Uterus (tissue), 4 donors: ENCODE data around the gene KRTAP10-12. TPM values are rescaled to one million over a fixed set of nuclear protein-coding genes. Genes with fewer than 3 reads are reported as not detected.
"Not testable (repeated sequence)": the region's sequence is repeated elsewhere in the genome, so short reads cannot be mapped to it uniquely, and the experiment has no call there.

Experiments
- DNase-seq, 2 donors: peaks; one replicate each; pipeline ENCODE4 v3.0.0-alpha.2; 2019 to 2020
- H3K27ac ChIP-seq, 2 donors: fragments of 200-600 bp; sonication (generic); 1 replicate in 1 of 2; 2 replicates in 1 of 2; pipeline ENCODE4 v1.5.1; 2016 to 2018
- H3K27me3 ChIP-seq, 2 donors: fragments of 200-600 bp; sonication (generic); one replicate each; pipeline ENCODE4 v1.5.1; 2018 to 2019; ENCODE audit warnings: control low read depth in 1 of 2
- H3K36me3 ChIP-seq, 2 donors: fragments of 200-600 bp; sonication (generic); one replicate each; pipeline ENCODE4 v1.5.1; 2019; ENCODE audit warnings: control low read depth in 1 of 2
- H3K4me1 ChIP-seq, 2 donors: fragments of 200-600 bp; sonication (generic); one replicate each; pipeline ENCODE4 v1.5.1; 2018 to 2019; ENCODE audit warnings: control low read depth in 1 of 2
- H3K4me3 ChIP-seq, 2 donors: fragments of 200-600 bp; sonication (generic); 1 replicate in 1 of 2; 2 replicates in 1 of 2; pipeline ENCODE4 v1.5.1; 2018 to 2019; ENCODE audit warnings: mild to moderate bottlenecking in 1 of 2
- H3K9me3 ChIP-seq, 2 donors: fragments of 200-600 bp; sonication (generic); one replicate each; pipeline ENCODE4 v1.5.1; 2019; ENCODE audit warnings: control low read depth in 1 of 2
- POLR2A ChIP-seq, 2 donors: fragments of 450-650 bp; IDR thresholded peaks; one replicate each; pipeline ENCODE4 v1.6.1; 2016; ENCODE audit warnings: antibody characterized with exemption in 2 of 2, mild to moderate bottlenecking in 1 of 2, moderate library complexity in 1 of 2
- intact Hi-C: fragments of 100-400 bp; cut with DNase I; formaldehyde crosslinking; loops from one replicate; pipeline ENCODE4 v1.15.1; 2023; ENCODE audit warnings: low total_unique reads
- total RNA-seq, 4 donors: library from RNA; depleted of rRNA in 3 of 4; stranded (reverse); fragments of >200 nt in 3 of 4; gene quantifications; one replicate each; pipeline versions ENCODE4 v1.1.0 to v1.2.4, GENCODE V29; 2014 to 2023
- TF ChIP-seq, protein P1 (sequence below), 4 experiments: fragments of 200-600 bp in 2 of 4; fragments of 450-650 bp in 2 of 4; sonication (generic) in 2 of 4; IDR thresholded peaks; one replicate each; pipeline ENCODE4 v1.5.1; 2016 to 2019; ENCODE audit warnings: antibody characterized with exemption in 4 of 4, mild to moderate bottlenecking in 2 of 4, moderate library complexity in 1 of 4
- donor health status: DM: yes; HTN: yes; CAD: no.

The KRTAP10-12 gene
- total RNA-seq, 4 donors from 2014 or later = not detected

DNA sequence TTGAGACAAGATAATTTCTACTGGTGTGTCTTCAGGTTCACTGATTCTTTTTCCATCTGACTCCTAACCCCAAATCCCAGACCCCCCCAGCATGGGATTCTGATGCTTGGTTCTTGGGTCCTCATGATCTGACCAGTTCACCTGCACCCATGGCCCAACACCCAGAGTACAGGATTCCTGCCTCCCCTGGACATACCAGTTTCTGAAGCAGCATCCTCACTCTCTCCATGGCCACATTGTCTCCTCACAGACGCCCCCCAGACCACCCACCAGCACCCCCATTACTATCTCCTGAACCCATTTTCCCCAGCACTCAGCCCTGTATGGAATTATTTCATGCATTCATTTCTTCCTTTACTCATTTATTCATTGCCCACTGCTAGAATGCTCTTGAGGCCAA, 40.1 kb upstream of the KRTAP10-12 start:
- TF ChIP-seq, protein P1, sequence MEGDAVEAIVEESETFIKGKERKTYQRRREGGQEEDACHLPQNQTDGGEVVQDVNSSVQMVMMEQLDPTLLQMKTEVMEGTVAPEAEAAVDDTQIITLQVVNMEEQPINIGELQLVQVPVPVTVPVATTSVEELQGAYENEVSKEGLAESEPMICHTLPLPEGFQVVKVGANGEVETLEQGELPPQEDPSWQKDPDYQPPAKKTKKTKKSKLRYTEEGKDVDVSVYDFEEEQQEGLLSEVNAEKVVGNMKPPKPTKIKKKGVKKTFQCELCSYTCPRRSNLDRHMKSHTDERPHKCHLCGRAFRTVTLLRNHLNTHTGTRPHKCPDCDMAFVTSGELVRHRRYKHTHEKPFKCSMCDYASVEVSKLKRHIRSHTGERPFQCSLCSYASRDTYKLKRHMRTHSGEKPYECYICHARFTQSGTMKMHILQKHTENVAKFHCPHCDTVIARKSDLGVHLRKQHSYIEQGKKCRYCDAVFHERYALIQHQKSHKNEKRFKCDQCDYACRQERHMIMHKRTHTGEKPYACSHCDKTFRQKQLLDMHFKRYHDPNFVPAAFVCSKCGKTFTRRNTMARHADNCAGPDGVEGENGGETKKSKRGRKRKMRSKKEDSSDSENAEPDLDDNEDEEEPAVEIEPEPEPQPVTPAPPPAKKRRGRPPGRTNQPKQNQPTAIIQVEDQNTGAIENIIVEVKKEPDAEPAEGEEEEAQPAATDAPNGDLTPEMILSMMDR (IDR thresholded peaks at IDR 0.05) = no peak
- no peak for TF ChIP-seq POLR2A (IDR thresholded peaks at IDR 0.05)
- no peak overlapping the region for H3K27ac ChIP-seq
- H3K9me3 ChIP-seq = no peaks in the 10 kb centered on the region
- H3K27me3 ChIP-seq = peaks cover 0 to 3% of the 10 kb centered on the region in 2 donors
- no peaks in the 10 kb centered on the region for H3K36me3 ChIP-seq
- no peak for DNase-seq
- H3K4me3 ChIP-seq = no peak overlapping the region
- intact Hi-C loops = no loop called here
- no peaks in the 10 kb centered on the region for H3K4me1 ChIP-seq

DNA sequence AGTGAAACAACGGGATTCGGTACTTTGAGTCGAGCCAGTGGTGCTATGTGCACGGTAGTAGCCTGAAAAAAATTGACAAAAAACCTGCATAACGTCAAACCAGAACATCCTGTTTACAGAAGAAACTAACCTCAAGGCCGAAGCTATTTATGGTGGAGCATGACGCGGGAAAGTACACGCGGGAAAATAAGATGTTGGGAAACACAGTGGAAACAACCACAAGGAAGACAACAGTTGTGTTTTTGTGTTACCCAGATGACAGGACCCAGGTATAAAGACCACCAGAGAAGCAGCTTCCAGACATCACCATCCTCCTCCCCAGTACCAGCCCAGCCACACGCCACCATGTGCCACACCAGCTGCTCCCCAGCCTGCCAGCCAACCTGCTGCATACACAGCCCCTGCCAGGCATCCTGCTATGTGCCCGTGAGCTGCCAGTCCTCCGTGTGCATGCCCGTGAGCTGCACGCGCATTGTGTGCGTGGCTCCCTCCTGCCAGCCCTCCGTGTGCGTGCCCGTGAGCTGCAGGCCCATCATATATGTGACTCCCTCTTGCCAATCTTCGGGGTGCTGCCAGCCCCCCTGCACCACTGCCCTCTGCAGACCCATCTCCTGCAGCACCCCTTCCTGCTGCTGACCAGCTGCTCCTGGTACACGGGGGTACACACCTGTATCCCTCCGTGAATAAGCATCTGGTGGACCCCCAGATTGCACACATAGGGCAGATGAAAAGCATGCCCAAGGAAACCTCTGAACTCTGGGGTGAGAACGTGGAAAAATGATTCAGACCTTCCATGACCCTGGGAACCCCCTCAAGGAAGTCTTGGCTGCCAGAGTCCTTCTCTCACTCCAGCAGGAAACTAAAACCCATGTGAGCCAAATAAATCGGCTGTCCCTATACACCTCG, 39.1 kb upstream of the KRTAP10-12 start, which contains the start of gene KRTAP12-3:
Gene KRTAP12-3, plus strand, starts transcription at position 298 of the 906 bp plus-strand sequence. Its CDS starts 48 bp downstream, at position 346.
- Histone ChIP-seq H3K4me1 (no peaks in the 10 kb centered on the region), H3K36me3 (no peaks in the 10 kb centered on the region), H3K4me3 (no peak within 1 kb of the TSS), H3K9me3 (no peaks in the 10 kb centered on the region), H3K27me3 (peaks cover 0 to 3% of the 10 kb centered on the region in 2 donors), H3K27ac (no peak within 1 kb of the TSS)
- TF ChIP-seq, protein P1 (IDR thresholded peaks at IDR 0.05) = no peak
- TF ChIP-seq POLR2A (IDR thresholded peaks at IDR 0.05) = no peak
- DNase-seq = no peak
- intact Hi-C loops = no loop called here

DNA sequence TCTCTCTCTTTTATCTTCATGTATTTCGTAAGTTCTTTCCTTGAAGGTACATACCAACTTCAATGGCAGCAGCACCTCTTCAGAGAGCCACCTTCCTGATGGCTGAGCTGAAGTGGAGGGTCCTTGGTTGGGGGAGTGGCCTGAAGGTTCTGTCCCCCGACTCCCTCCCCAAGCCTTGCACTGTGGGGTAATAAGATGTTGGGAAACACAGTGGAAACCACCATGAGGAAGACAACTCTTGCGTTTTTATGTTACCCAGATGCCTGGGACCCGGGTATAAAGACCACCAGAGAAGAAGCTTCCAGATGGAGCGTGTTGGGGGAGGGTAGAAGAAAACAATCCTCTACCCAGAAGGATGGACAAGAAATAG, 38.4 kb upstream of the KRTAP10-12 start:
- no peaks in the 10 kb centered on the region for H3K4me1 ChIP-seq
- intact Hi-C loops = no loop called here
- DNase-seq = no peak
- no peak overlapping the region for H3K4me3 ChIP-seq
- TF ChIP-seq POLR2A (IDR thresholded peaks at IDR 0.05) = no peak
- TF ChIP-seq, protein P1 (IDR thresholded peaks at IDR 0.05) = no peak
- no peaks in the 10 kb centered on the region for H3K36me3 ChIP-seq
- no peaks in the 10 kb centered on the region for H3K9me3 ChIP-seq
- H3K27me3 ChIP-seq = peaks cover 0 to 3% of the 10 kb centered on the region in 2 donors
- H3K27ac ChIP-seq = no peak overlapping the region

DNA sequence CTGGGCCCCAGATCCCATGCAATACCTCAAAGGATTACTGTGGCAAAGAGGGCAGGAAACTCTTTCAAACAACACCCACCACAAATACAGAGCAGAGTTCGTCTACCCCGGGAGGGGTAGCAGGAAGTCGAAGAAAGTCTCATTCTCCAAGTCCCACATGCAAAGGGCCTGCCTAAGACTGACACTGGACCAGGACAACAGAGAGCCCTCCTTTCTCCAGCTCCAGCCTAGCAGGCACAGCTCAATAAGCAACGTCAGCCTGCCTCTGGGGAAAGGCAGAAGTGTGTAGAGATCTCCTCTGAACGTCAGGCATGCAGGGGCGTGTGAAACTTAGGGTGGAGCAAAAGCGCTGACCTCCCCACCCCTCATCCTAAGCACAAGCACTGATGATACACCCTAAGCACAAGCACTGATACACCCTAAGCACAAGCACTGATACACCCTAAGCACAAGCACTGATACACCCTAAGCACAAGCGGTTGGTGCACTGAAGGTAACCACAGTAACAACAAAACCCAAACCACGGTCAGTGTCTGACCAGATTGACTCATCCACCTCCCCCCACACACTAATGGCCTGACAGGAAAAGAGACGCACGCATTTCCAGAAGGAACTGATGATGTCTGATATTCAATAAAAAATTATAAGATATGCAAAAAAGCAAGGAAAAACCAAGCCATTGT, 37.9 kb upstream of the KRTAP10-12 start:
- Histone ChIP-seq H3K4me3 (no peak overlapping the region), H3K9me3 (no peaks in the 10 kb centered on the region), H3K4me1 (no peaks in the 10 kb centered on the region), H3K27me3 (peaks cover 0 to 3% of the 10 kb centered on the region in 2 donors), H3K36me3 (no peaks in the 10 kb centered on the region), H3K27ac (no peak overlapping the region)
- TF ChIP-seq POLR2A (IDR thresholded peaks at IDR 0.05) = no peak
- TF ChIP-seq, protein P1 (IDR thresholded peaks at IDR 0.05) = no peak
- intact Hi-C loops = no loop called here
- DNase-seq = no peak

DNA sequence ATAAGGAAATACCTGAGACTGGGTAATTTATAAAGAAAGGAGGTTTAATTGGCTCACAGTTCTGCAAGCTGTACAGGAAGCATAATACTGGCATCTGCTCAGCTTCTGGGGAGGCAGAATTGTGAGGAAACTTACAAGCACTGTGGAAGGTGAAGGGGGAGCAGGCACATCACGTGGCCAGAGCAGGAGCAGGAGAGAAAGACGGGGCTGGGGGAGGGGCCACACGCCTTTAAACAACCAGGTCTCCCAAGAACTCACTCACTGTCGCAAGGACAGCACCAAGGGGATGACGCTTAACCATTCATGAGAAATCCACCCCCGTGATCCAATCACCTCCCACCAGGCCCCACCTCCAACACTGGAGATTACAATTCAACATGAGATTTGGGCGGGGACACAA, 35.4 kb upstream of the KRTAP10-12 start:
- H3K4me1 ChIP-seq, H3K27me3 ChIP-seq, H3K27ac ChIP-seq, intact Hi-C loops, H3K4me3 ChIP-seq, DNase-seq, H3K9me3 ChIP-seq, H3K36me3 ChIP-seq: not testable (repeated sequence)
